H1 (cell line): ENCODE data around the gene SLC35D2. TPM values are rescaled to one million over a fixed set of nuclear protein-coding genes. Genes with fewer than 3 reads are reported as not detected.

Experiments used
- CTCF ChIA-PET: fragments of 300-600 bp; sonication (Branson Sonifier 250); formaldehyde crosslinking; loops from one replicate; lab custom pipeline; 2021; ENCODE audit not compliant: partially characterized antibody; lab: Charles Lee
- POLR2A ChIA-PET: fragments of 300-600 bp; sonication (Branson Sonifier 250); formaldehyde crosslinking; loops from one replicate; lab custom pipeline; 2021; ENCODE audit warnings: inconsistent platforms; ENCODE audit not compliant: partially characterized antibody; lab: Charles Lee
- DNase-seq, 2 experiments: peaks; one replicate each; pipeline versions ENCODE4 v3.0.0 to v3.0.0-alpha.2; 2010 to 2022; ENCODE audit warnings: low spot score in 2 of 2, low read depth in 1 of 2, mixed read lengths in 1 of 2
- FAIRE-seq: peaks from 2 replicates; lab custom pipeline; 2011; peaks lifted over from hg19 to GRCh38; lab: Jason Lieb, UNC
- H2AFZ ChIP-seq: 2 replicates; pipeline ENCODE4 v1.8.1; 2012; ENCODE audit warnings: low read length, inconsistent platforms
- H2AK5ac ChIP-seq: 2 replicates; pipeline ENCODE4 v1.6.1; 2013; ENCODE audit warnings: low read depth, low read length
- H2BK120ac ChIP-seq: replicated peaks from 2 replicates; pipeline ENCODE3; 2013; ENCODE audit warnings: low read depth, low read length, inconsistent platforms
- H2BK12ac ChIP-seq: 2 replicates; pipeline ENCODE4 v1.6.1; 2013; ENCODE audit warnings: low read depth, low read length
- H2BK15ac ChIP-seq: 2 replicates; pipeline ENCODE4 v1.6.1; 2013; ENCODE audit warnings: low read length
- H2BK20ac ChIP-seq: 2 replicates; pipeline ENCODE4 v1.6.1; 2013; ENCODE audit warnings: low read length
- H2BK5ac ChIP-seq: 2 replicates; pipeline ENCODE4 v1.6.1; 2013; ENCODE audit warnings: low read depth, low read length
- H3K14ac ChIP-seq: 2 replicates; pipeline ENCODE4 v1.6.1; 2013; ENCODE audit warnings: inconsistent platforms; ENCODE audit not compliant: insufficient read length
- H3K18ac ChIP-seq: 2 replicates; pipeline ENCODE4 v1.6.1; 2013; ENCODE audit warnings: low read length; ENCODE audit errors: extremely low read depth
- H3K23ac ChIP-seq: 2 replicates; pipeline ENCODE4 v1.6.1; 2013; ENCODE audit warnings: inconsistent platforms; ENCODE audit not compliant: insufficient read length
- H3K23me2 ChIP-seq: 2 replicates; pipeline ENCODE4 v1.6.1; 2013; ENCODE audit warnings: low read depth, low read length
- H3K27ac ChIP-seq: 2 replicates; pipeline ENCODE4 v1.6.1; 2011; ENCODE audit warnings: low read depth, low read length, inconsistent platforms
- H3K27me3 ChIP-seq, 4 experiments: replicated peaks in 1 of 4; 1 replicate in 1 of 4; 2 replicates in 3 of 4; pipeline versions ENCODE4 v1.6.1 to v1.8.1; 2011 to 2013; ENCODE audit warnings: low read length in 3 of 4, mild to moderate bottlenecking in 3 of 4, inconsistent platforms in 2 of 4, mixed read lengths in 2 of 4, moderate library complexity in 1 of 4; ENCODE audit not compliant: control insufficient read depth in 3 of 4, insufficient read depth in 3 of 4; ENCODE audit errors: extremely low read depth in 1 of 4
- H3K36me3 ChIP-seq, 4 experiments: 2 replicates each; pipeline versions ENCODE4 v1.6.1 to v1.8.1; 2011 to 2013; ENCODE audit warnings: mild to moderate bottlenecking in 4 of 4, low read length in 3 of 4, moderate library complexity in 2 of 4, control low read depth in 1 of 4, inconsistent platforms in 1 of 4; ENCODE audit not compliant: insufficient read depth in 4 of 4, control insufficient read depth in 2 of 4
- H3K4ac ChIP-seq: replicated peaks from 2 replicates; pipeline ENCODE3; 2013; ENCODE audit warnings: low read length, low read depth, mixed read lengths, inconsistent platforms; ENCODE audit not compliant: insufficient read length
- H3K4me1 ChIP-seq, 4 experiments: replicated peaks in 1 of 4; 1 replicate in 1 of 4; 2 replicates in 3 of 4; pipeline versions ENCODE4 v1.6.1 to v1.8.1; 2011 to 2013; ENCODE audit warnings: low read length in 3 of 4, inconsistent platforms in 2 of 4, mixed read lengths in 1 of 4; ENCODE audit not compliant: insufficient read depth in 4 of 4, control insufficient read depth in 3 of 4
- H3K4me2 ChIP-seq, 2 experiments: 2 replicates each; pipeline versions ENCODE4 v1.6.1 to v1.8.1; 2011 to 2013; ENCODE audit warnings: low read depth in 2 of 2, low read length in 2 of 2, control low read depth in 1 of 2, inconsistent platforms in 1 of 2, mild to moderate bottlenecking in 1 of 2; ENCODE audit not compliant: insufficient read depth in 1 of 2
- H3K4me3 ChIP-seq, 4 experiments: fragments of 200-600, 300-600 bp in 1 of 4; sonication (generic), shearing (Covaris generic), sonication (Bioruptor Twin) in 1 of 4; 2 replicates each; pipeline versions ENCODE4 v1.5.1 to v1.8.1; 2011 to 2016; ENCODE audit warnings: low read length in 4 of 4, low read depth in 3 of 4, control low read depth in 2 of 4, inconsistent platforms in 2 of 4, mild to moderate bottlenecking in 2 of 4, mixed read lengths in 1 of 4, moderate library complexity in 1 of 4; ENCODE audit not compliant: insufficient read depth in 2 of 4; ENCODE audit errors: extremely low read depth in 1 of 4
- H3K56ac ChIP-seq: replicated peaks from 2 replicates; pipeline ENCODE3; 2013; ENCODE audit warnings: low read depth, mild to moderate bottlenecking, mixed read lengths, low read length, inconsistent platforms; ENCODE audit not compliant: insufficient read length
- H3K79me1 ChIP-seq: 2 replicates; pipeline ENCODE4 v1.6.1; 2013; ENCODE audit warnings: low read depth, low read length, control low read depth
- H3K79me2 ChIP-seq, 2 experiments: 2 replicates each; pipeline versions ENCODE4 v1.6.1 to v1.8.1; 2012 to 2013; ENCODE audit warnings: low read length in 2 of 2, mild to moderate bottlenecking in 2 of 2, inconsistent platforms in 1 of 2; ENCODE audit not compliant: insufficient read depth in 2 of 2, control insufficient read depth in 1 of 2
- H3K9ac ChIP-seq, 4 experiments: replicated peaks in 1 of 4; 1 replicate in 1 of 4; 2 replicates in 3 of 4; pipeline versions ENCODE4 v1.6.1 to v1.8.1; 2011 to 2013; ENCODE audit warnings: low read depth in 3 of 4, low read length in 3 of 4, control low read depth in 2 of 4, mild to moderate bottlenecking in 2 of 4, moderate library complexity in 2 of 4, inconsistent platforms in 1 of 4; ENCODE audit errors: extremely low read depth in 1 of 4
- H3K9me3 ChIP-seq, 2 experiments: 2 replicates each; pipeline versions ENCODE4 v1.6.1 to v1.8.1; 2012 to 2013; ENCODE audit warnings: mild to moderate bottlenecking in 2 of 2, moderate library complexity in 2 of 2, control low read depth in 1 of 2, inconsistent platforms in 1 of 2, low read depth in 1 of 2, low read length in 1 of 2, mixed read lengths in 1 of 2; ENCODE audit not compliant: insufficient read depth in 2 of 2
- H4K20me1 ChIP-seq, 2 experiments: replicated peaks in 1 of 2; 2 replicates each; pipeline versions ENCODE3 to v1.8.1; 2011 to 2013; ENCODE audit warnings: inconsistent platforms in 2 of 2, low read length in 2 of 2, mild to moderate bottlenecking in 1 of 2; ENCODE audit not compliant: insufficient read depth in 2 of 2, control insufficient read depth in 1 of 2
- H4K5ac ChIP-seq: 2 replicates; pipeline ENCODE4 v1.6.1; 2013; ENCODE audit warnings: low read length, low read depth, mixed read lengths, inconsistent platforms; ENCODE audit not compliant: insufficient read length
- H4K8ac ChIP-seq: 2 replicates; pipeline ENCODE4 v1.8.0; 2013; ENCODE audit warnings: mild to moderate bottlenecking, moderate library complexity, low read length, inconsistent platforms; ENCODE audit not compliant: insufficient read depth; ENCODE audit errors: extremely low read depth
- H4K91ac ChIP-seq: replicated peaks from 2 replicates; pipeline ENCODE3; 2013; ENCODE audit warnings: low read length, mixed read lengths, inconsistent platforms; ENCODE audit not compliant: insufficient read length
- EP300 ChIP-seq, 2 experiments: IDR thresholded peaks; 1 replicate in 1 of 2; 2 replicates in 1 of 2; pipeline ENCODE4 v1.6.1; 2011 to 2012; ENCODE audit warnings: low read depth in 2 of 2, low read length in 2 of 2, mild to moderate bottlenecking in 2 of 2, borderline replicate concordance in 1 of 2, inconsistent platforms in 1 of 2, moderate library complexity in 1 of 2
- ZNF274 ChIP-seq: IDR thresholded peaks from 2 replicates; pipeline ENCODE4 v1.7.0; 2012; ENCODE audit warnings: low read length, borderline replicate concordance; ENCODE audit errors: extremely low read depth
- WGBS, 2 experiments: shearing (Covaris generic) in 1 of 2; methylation state at CpG; one replicate each; pipeline versions ENCODE4 v1.1.6 to v1.1.7; 2013 to 2015; ENCODE audit warnings: low lambda C conversion rate in 2 of 2, mixed read lengths in 2 of 2, inconsistent platforms in 1 of 2, low coverage in 1 of 2, missing lambda C conversion rate in 1 of 2; ENCODE audit not compliant: insufficient replicate concordance in 2 of 2, insufficient coverage in 1 of 2, insufficient read length in 1 of 2; ENCODE audit errors: extremely low coverage in 1 of 2, missing lambda C conversion rate in 1 of 2; 5-methylcytosine and 5-hydroxymethylcytosine counted together
- polyA plus RNA-seq, 7 experiments: library from polyadenylated mRNA; depleted of rRNA in 3 of 7; stranded (reverse) in 5 of 7; unstranded in 2 of 7; fragments of >200 nt in 5 of 7; fragments of 200-250 nt in 2 of 7; gene quantifications; 1 replicate in 5 of 7; 2 replicates in 1 of 7; 4 replicates in 1 of 7; pipeline versions ENCODE4 v1.2.1 to v1.2.3, GENCODE V29; 2011 to 2013; ENCODE audit warnings: missing spikeins in 2 of 7, mixed read lengths in 2 of 7
- total RNA-seq: library from RNA; stranded (reverse); fragmentation: NEBNext Ultra II Directional; extraction: Animal tissue kit (Norgen Biotek cat#: 25700); gene quantifications from 2 replicates; pipeline ENCODE4 v1.2.1, GENCODE V29; 2021
- TF ChIP-seq, protein P1 (sequence below): IDR thresholded peaks from 2 replicates; pipeline ENCODE4 v1.6.1; 2012; ENCODE audit warnings: low read length, inconsistent platforms

SLC35D2 gene
- total and polyA plus RNA-seq, 2 of the 8 experiments (the other 6 are each of a cell fraction or from before 2014, with no cell fraction given) = 9.6 to 11.5 TPM

DNA sequence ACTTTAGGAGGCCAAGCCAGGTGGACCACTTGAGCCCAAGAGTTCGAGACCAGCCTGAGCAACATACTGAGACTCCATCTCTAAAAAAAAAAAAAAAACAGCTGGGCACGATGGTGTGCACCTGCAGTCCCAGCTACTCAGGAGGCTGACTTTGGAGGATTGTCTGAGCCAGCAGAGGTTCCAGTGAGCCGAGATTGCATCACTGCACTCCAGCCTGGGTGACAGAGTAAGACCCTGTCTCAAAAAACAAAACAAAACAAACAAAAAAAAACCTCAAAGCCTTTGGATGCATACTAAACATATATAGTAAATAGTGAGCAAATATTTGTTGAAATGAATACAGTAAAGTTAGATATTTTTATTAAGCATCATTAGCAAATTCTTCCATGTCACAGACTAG lies 5.3 kb downstream of the SLC35D2 start:
- TF ChIP-seq EP300 (IDR thresholded peaks at IDR 0.05; ENCODE audit: borderline replicate concordance in 1 of 2, low read depth in 2 of 2, low read length in 2 of 2) (no peak), ZNF274 (no peak)
- TF ChIP-seq, protein P1, sequence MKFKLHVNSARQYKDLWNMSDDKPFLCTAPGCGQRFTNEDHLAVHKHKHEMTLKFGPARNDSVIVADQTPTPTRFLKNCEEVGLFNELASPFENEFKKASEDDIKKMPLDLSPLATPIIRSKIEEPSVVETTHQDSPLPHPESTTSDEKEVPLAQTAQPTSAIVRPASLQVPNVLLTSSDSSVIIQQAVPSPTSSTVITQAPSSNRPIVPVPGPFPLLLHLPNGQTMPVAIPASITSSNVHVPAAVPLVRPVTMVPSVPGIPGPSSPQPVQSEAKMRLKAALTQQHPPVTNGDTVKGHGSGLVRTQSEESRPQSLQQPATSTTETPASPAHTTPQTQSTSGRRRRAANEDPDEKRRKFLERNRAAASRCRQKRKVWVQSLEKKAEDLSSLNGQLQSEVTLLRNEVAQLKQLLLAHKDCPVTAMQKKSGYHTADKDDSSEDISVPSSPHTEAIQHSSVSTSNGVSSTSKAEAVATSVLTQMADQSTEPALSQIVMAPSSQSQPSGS = no peak
- Histone ChIP-seq H3K79me2 (no peaks in the 10 kb centered on the region), H3K36me3 (no peaks in the 10 kb centered on the region), H3K79me1 (peaks cover 3% of the 10 kb centered on the region), H3K23me2 (peaks cover 4% of the 10 kb centered on the region; the same call in 1 of the 2 replicates), H3K4ac (no peak overlapping the region), H2AK5ac (no peak overlapping the region), H3K27me3 (no peaks in the 10 kb centered on the region), H3K27ac (no peak overlapping the region), H2BK12ac (no peak overlapping the region), H4K20me1 (no peaks in the 10 kb centered on the region), H3K4me2 (no peak overlapping the region), H3K56ac (no peak overlapping the region), H3K4me1 (peaks cover 1 to 9% (median 3%) of the 10 kb centered on the region in 4 experiments; a peak in 4 of 7 replicates), H3K9ac (no peak overlapping the region), H2BK120ac (no peak overlapping the region), H2BK20ac (no peak overlapping the region), H3K4me3 (no peak overlapping the region), H2BK5ac (no peak overlapping the region), H3K9me3 (no peaks in the 10 kb centered on the region), H4K91ac (no peak overlapping the region), H2AFZ (no peak overlapping the region), H4K8ac (no peak overlapping the region), H4K5ac (no peak overlapping the region), H3K18ac (no peak overlapping the region), H2BK15ac (no peak overlapping the region), H3K14ac (no peak overlapping the region), H3K23ac (no peak overlapping the region)
- CTCF ChIA-PET = interaction anchor here (0.7 to 1.5 kb wide), 3 partner anchors 41 to 1808 kb away, joined by 3 to 5 read pairs (median 3); no protein-coding TSS in a partner anchor
- WGBS, 2 experiments = 95% methylated on average over 2 of the region's 3 CpGs; no CpG with 5 or more reads in 1 of the 2 experiments
- FAIRE-seq = no peak
- no peak for DNase-seq
- POLR2A ChIA-PET = interaction anchor here (0.6 kb wide), 1 partner anchor 1329 kb away, joined by 3 read pairs; no protein-coding TSS in a partner anchor
